Type B pancreatic cell (in vitro differentiated cells): ENCODE results near the gene IQGAP3. TPM values are rescaled to one million over a fixed set of nuclear protein-coding genes. Genes with fewer than 3 reads are reported as not detected.

Source experiments
- DNase-seq: peaks from one replicate; pipeline ENCODE4 v3.0.0; 2021; ENCODE audit warnings: mixed read lengths; ENCODE audit not compliant: unreplicated experiment; ENCODE audit errors: extremely low spot score
- H3K27ac Mint-ChIP-seq: 2 replicates; pipeline ENCODE4 v1.8.0; 2021; ENCODE audit warnings: mild to moderate bottlenecking, mixed read lengths
- H3K27me3 Mint-ChIP-seq: 2 replicates; pipeline ENCODE4 v1.8.0; 2021; ENCODE audit warnings: mixed read lengths
- H3K36me3 Mint-ChIP-seq: 2 replicates; pipeline ENCODE4 v1.8.0; 2021; ENCODE audit warnings: mixed read lengths
- H3K4me1 Mint-ChIP-seq: one replicate; pipeline ENCODE4 v1.8.0; 2021; ENCODE audit warnings: mixed read lengths; ENCODE audit not compliant: unreplicated experiment
- H3K4me3 Mint-ChIP-seq: 2 replicates; pipeline ENCODE4 v1.8.0; 2021; ENCODE audit warnings: mild to moderate bottlenecking, mixed read lengths
- H3K9me3 Mint-ChIP-seq: 2 replicates; pipeline ENCODE4 v1.8.0; 2021; ENCODE audit warnings: mixed read lengths
- total RNA-seq: library from RNA; stranded (reverse); gene quantifications from 2 replicates; pipeline ENCODE4 v1.2.1, GENCODE V29; 2021; ENCODE audit warnings: low replicate concordance
- TF ChIP-seq, protein P1 (sequence below): fragments of 200-600 bp; sonication (generic); conservative IDR thresholded peaks from 2 replicates; pipeline ENCODE4 v1.5.0; 2021; ENCODE audit warnings: antibody characterized with exemption, mild to moderate bottlenecking

Gene IQGAP3
- total RNA-seq, 1 donor from 2014 or later, result 35.3 TPM

DNA sequence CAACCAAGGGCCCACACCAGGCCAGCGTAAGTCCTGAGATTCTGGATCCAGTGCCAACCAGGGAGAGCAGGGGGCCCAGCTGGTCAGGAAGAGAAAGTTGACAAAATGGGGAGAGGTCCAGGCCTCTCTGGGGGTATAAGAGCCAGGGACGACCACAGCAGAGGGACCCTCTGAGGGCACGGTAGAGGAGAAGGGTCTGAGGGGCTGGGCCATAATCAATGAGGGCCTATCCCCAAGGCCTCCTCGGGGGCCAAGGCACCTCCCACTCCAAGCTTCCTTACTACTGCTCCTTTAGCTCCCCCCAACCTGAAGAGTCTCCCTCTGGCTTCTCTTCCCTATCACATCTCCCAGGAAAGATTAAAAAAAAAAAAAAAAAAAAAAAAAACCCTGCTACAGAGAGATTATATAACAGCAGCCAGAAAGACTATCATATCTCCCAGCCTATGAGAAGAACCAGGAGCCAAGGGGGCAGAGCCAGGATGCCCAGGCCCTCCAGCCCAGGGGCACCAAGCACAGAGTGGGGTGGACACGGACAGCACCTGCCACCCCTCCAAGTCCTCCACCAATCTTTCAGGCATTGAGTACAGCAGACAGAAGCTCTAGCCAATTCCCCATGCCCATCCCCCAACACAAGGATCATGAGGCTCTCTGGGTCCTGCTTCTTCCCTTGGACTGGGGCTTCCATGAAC is 74.5 kb downstream of the IQGAP3 start:
- Mint-ChIP-seq H3K4me3 (peak overlapping the region; percentile 89), H3K36me3 (no peaks in the 10 kb centered on the region), H3K9me3 (no peaks in the 10 kb centered on the region), H3K27me3 (no peaks in the 10 kb centered on the region), H3K4me1 (peaks cover 42% of the 10 kb centered on the region), H3K27ac (peak overlapping the region; percentile 52)
- TF ChIP-seq, protein P1, sequence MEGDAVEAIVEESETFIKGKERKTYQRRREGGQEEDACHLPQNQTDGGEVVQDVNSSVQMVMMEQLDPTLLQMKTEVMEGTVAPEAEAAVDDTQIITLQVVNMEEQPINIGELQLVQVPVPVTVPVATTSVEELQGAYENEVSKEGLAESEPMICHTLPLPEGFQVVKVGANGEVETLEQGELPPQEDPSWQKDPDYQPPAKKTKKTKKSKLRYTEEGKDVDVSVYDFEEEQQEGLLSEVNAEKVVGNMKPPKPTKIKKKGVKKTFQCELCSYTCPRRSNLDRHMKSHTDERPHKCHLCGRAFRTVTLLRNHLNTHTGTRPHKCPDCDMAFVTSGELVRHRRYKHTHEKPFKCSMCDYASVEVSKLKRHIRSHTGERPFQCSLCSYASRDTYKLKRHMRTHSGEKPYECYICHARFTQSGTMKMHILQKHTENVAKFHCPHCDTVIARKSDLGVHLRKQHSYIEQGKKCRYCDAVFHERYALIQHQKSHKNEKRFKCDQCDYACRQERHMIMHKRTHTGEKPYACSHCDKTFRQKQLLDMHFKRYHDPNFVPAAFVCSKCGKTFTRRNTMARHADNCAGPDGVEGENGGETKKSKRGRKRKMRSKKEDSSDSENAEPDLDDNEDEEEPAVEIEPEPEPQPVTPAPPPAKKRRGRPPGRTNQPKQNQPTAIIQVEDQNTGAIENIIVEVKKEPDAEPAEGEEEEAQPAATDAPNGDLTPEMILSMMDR, result no peak
- no peak for DNase-seq

DNA sequence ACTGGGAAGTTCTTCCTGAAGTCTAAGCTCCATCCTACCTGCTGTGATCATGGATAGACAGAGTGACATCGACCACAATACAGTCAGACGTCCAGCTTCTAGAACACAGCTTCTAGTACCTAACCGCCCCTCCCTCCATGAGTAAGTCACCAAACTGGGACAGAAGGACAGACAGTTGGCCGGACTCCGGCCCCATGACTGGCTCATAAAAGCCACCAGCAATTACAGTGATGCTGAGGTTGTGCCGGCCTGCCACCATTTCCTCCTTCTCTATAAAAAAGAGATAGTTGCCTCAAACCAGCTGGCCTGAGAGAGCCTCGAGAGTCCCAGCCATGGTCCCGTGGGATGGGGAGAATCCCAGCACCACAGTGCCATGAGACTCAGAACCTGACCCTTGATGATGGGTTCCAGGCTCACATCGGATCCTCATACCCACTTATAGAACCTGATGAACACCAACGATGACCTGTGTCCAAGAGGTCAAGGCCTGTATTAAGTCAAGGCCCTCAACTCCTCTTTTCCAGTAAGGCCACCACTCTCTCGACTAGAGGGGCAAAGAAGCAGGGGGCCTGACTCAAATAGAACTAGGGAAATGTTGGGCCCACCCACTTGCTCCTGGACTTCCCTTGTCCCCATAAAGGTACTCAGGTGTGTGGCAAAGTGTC is 75.2 kb downstream of the IQGAP3 start:
- Mint-ChIP-seq H3K36me3 (no peaks in the 10 kb centered on the region), H3K4me1 (peaks cover 46% of the 10 kb centered on the region), H3K27ac (peak overlapping the region; percentile 10), H3K4me3 (peak overlapping the region; percentile 34), H3K9me3 (no peaks in the 10 kb centered on the region), H3K27me3 (no peaks in the 10 kb centered on the region)
- no peak for DNase-seq
- TF ChIP-seq, protein P1, result no peak

DNA sequence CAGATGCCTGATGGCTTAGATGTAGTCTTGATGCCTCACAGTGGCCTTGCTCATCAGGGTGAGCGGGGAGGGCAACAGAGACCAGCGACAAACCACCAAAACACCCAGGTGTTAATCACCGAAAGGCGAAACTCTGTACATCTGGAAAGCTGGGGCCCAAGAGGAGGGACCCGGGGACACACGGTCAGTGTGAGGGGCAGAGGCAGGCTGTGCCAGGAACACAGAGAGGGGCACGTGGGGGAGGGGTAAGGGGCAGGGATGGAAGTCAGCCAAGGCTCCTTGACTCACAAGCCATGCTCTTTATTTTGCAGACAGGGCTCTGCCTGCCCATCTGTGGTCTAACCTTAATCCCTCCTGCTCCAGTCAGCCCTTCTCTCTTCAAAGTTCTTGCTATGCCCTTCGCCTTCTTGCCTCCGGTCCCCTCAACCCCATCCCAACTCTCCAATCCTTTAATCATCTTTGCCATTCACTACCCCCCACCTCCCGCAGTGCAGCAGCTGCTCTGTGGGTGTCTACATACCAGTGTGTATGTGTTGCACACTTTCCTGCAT is 76.1 kb downstream of the IQGAP3 start:
- Mint-ChIP-seq H3K36me3 (no peaks in the 10 kb centered on the region), H3K9me3 (no peaks in the 10 kb centered on the region), H3K4me1 (peaks cover 39% of the 10 kb centered on the region), H3K27me3 (no peaks in the 10 kb centered on the region), H3K27ac (peak overlapping the region; percentile 10), H3K4me3 (peak overlapping the region; percentile 61)
- TF ChIP-seq, protein P1, result no peak
- DNase-seq, result no peak

DNA sequence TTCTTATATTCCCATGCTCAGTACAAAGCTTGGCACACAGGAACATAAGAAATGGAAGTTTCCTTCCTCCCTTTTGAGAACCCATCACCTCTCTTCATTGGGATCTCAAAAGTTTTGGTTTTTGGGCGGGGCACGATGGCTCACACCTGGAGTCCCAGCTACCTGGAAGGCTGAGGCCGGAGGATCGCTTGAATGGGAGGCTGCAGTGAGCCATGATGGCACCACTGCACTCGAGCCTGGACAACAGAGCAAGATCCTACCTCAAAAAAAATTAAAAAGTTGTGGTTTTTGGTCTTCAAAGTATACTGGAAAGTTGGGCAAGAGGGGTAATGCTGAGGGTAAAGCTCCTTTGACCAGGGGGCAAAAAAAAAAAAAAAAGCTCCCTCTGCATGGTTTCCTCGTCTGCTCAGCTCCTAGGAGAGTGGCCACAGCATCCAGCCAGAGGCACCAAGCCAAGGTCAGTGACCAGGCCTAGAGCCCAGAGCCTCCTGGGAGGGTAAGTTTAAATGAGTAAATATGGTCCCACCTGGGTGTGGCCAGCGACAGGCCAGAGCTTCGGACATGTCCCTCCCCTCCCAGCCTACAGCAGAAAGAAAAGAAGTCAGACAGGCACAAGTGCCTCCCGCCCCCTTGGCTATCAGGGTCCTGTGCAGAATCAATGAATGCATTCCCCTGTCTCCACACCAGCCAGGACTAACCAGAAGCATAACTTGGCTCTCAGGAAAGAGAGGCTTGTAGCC is 76.8 kb downstream of the IQGAP3 start:
- peaks cover 46% of the 10 kb centered on the region for H3K4me1 Mint-ChIP-seq
- DNase-seq, result no peak
- H3K27me3 Mint-ChIP-seq, result no peaks in the 10 kb centered on the region
- TF ChIP-seq, protein P1, result no peak
- H3K4me3 Mint-ChIP-seq, result peak overlapping the region; percentile 61
- no peaks in the 10 kb centered on the region for H3K36me3 Mint-ChIP-seq
- H3K27ac Mint-ChIP-seq, result peak overlapping the region; percentile 10
- H3K9me3 Mint-ChIP-seq, result no peaks in the 10 kb centered on the region

DNA sequence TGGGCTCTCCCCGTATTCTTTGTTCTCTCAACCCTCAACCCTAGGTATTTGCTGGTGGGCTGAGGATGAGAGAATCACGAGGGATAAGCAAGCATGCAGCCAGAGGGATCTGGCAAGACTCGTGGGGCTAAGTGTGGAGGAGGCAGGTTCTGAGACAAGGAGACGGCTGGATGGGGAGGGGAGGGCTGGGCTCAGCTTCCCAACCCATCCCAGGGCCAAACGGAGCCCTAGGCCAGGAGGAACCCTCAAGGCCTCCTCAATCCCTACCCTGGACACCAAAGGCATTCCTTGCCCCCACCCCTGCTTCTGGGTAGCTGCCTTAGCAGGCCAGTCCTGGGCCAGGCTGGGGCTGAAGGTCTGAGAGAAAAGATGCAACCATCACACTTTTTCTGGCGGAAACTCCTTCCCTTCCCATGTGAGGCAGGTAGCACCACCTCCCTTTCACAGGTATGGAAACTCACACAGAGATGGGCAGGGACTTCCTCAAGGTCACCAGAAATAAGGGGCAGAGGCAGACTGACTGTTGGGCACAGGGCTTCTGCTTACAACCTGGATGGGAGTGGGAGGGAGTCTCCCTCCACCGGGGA is 78.0 kb downstream of the IQGAP3 start:
- no peak for DNase-seq
- H3K27ac Mint-ChIP-seq, result no peak overlapping the region

More for the DNA sequence above, 78.0 kb downstream of the IQGAP3 start:
- H3K27me3 Mint-ChIP-seq, result no peaks in the 10 kb centered on the region
- TF ChIP-seq, protein P1, result no peak
- H3K4me1 Mint-ChIP-seq, result peaks cover 56% of the 10 kb centered on the region
- H3K36me3 Mint-ChIP-seq, result no peaks in the 10 kb centered on the region
- no peak overlapping the region for H3K4me3 Mint-ChIP-seq
- no peaks in the 10 kb centered on the region for H3K9me3 Mint-ChIP-seq
